Nephron progenitor cell (in vitro differentiated cells): ENCODE measurements around the gene PRUNE2.

Experiments used
- DNase-seq: peaks from one replicate; pipeline ENCODE4 v3.0.0; 2021
- H3K27ac Mint-ChIP-seq: 2 replicates; pipeline ENCODE4 v1.8.0; 2021; ENCODE audit warnings: mild to moderate bottlenecking, moderate library complexity, mixed read lengths
- H3K27me3 Mint-ChIP-seq: 2 replicates; pipeline ENCODE4 v1.8.0; 2021; ENCODE audit warnings: mild to moderate bottlenecking, low read depth, mixed read lengths; ENCODE audit not compliant: poor library complexity
- H3K36me3 Mint-ChIP-seq: 2 replicates; pipeline ENCODE4 v1.8.0; 2021; ENCODE audit warnings: low read depth, mixed read lengths
- H3K4me1 Mint-ChIP-seq: 2 replicates; pipeline ENCODE4 v1.8.0; 2021; ENCODE audit warnings: mixed read lengths
- H3K4me3 Mint-ChIP-seq: 2 replicates; pipeline ENCODE4 v1.8.0; 2021; ENCODE audit warnings: mild to moderate bottlenecking, moderate library complexity, mixed read lengths
- H3K9me3 Mint-ChIP-seq: 2 replicates; pipeline ENCODE4 v1.8.0; 2021; ENCODE audit warnings: mild to moderate bottlenecking, moderate library complexity, mixed read lengths
- CTCF ChIP-seq: fragments of 200-600 bp; sonication (generic); IDR thresholded peaks from 2 replicates; pipeline ENCODE4 v1.5.0; 2021; ENCODE audit warnings: antibody characterized with exemption

Gene PRUNE2

GRCh38 chr9:76634356-76635054, 271.4 kb downstream of the PRUNE2 start:
- H3K36me3 Mint-ChIP-seq: no peaks in the 10 kb centered on the region
- H3K4me1 Mint-ChIP-seq: no peaks in the 10 kb centered on the region
- H3K9me3 Mint-ChIP-seq: no peaks in the 10 kb centered on the region
- no peak overlapping the region for H3K4me3 Mint-ChIP-seq
- peaks cover 3% of the 10 kb centered on the region for H3K27me3 Mint-ChIP-seq
- H3K27ac Mint-ChIP-seq: no peak overlapping the region
- no peak for DNase-seq
- TF ChIP-seq CTCF: no peak

DNA sequence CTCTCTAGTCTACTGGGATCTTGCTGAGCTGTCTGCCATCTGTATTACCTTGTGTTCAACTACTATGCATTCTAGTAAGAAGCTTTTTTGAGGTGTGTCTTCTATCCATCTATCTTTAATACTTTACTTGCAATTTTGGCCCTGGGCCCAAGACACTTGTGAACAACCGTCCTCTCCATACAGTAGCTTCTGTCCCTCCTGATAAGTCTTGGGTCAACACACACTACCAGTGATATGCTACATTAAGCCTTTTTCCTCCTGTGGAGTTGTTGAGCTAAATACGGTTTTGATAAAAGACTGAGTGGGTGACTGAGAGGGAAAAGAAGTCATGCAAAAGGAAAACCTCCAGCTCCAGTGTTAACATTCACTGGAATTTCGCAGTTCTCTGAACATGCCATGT, 275.0 kb downstream of the PRUNE2 start:
- no peaks in the 10 kb centered on the region for H3K4me1 Mint-ChIP-seq
- H3K27me3 Mint-ChIP-seq: no peaks in the 10 kb centered on the region
- no peak overlapping the region for H3K27ac Mint-ChIP-seq
- no peak for TF ChIP-seq CTCF
- DNase-seq: no peak
- H3K36me3 Mint-ChIP-seq: no peaks in the 10 kb centered on the region
- no peak overlapping the region for H3K4me3 Mint-ChIP-seq
- no peaks in the 10 kb centered on the region for H3K9me3 Mint-ChIP-seq

GRCh38 chr9:76629205-76629990, 276.5 kb downstream of the PRUNE2 start:
- Mint-ChIP-seq H3K4me1 (no peaks in the 10 kb centered on the region), H3K9me3 (no peaks in the 10 kb centered on the region), H3K27me3 (no peaks in the 10 kb centered on the region), H3K27ac (no peak overlapping the region), H3K4me3 (no peak overlapping the region), H3K36me3 (no peaks in the 10 kb centered on the region)
- TF ChIP-seq CTCF: no peak
- no peak for DNase-seq

- no peak for TF ChIP-seq CTCF
- peaks cover 5% of the 10 kb centered on the region for H3K4me1 Mint-ChIP-seq
- no peaks in the 10 kb centered on the region for H3K9me3 Mint-ChIP-seq
Measured at GRCh38 chr9:76628155-76628554, 277.8 kb downstream of the PRUNE2 start.

GRCh38 chr9:76626980-76627379, 278.9 kb downstream of the PRUNE2 start:
- H3K27ac Mint-ChIP-seq: no peak overlapping the region
- no peaks in the 10 kb centered on the region for H3K36me3 Mint-ChIP-seq
- H3K4me3 Mint-ChIP-seq: no peak overlapping the region
- H3K9me3 Mint-ChIP-seq: no peaks in the 10 kb centered on the region
- no peak for DNase-seq
- peaks cover 5% of the 10 kb centered on the region for H3K4me1 Mint-ChIP-seq
- H3K27me3 Mint-ChIP-seq: no peaks in the 10 kb centered on the region
- no peak for TF ChIP-seq CTCF

More at GRCh38 chr9:76628155-76628554, 277.8 kb downstream of the PRUNE2 start:
- H3K27ac Mint-ChIP-seq: no peak overlapping the region
- H3K27me3 Mint-ChIP-seq: no peaks in the 10 kb centered on the region
- DNase-seq: no peak
- H3K4me3 Mint-ChIP-seq: no peak overlapping the region
- no peaks in the 10 kb centered on the region for H3K36me3 Mint-ChIP-seq
